Adipocyte (in vitro differentiated cells): Measurements from ENCODE around the gene FAM184A.

ENCODE experiments used
- DNase-seq: peaks from one replicate; pipeline ENCODE4 v3.0.0-alpha.2; 2015; ENCODE audit warnings: low read depth
- H3K27me3 ChIP-seq: replicated peaks from 2 replicates; pipeline ENCODE4 v1.7.0; 2013; ENCODE audit warnings: mild to moderate bottlenecking, low read length, moderate library complexity; ENCODE audit not compliant: control insufficient read depth, insufficient read depth
- H3K36me3 ChIP-seq: 2 replicates; pipeline ENCODE4 v1.7.0; 2013; ENCODE audit warnings: low read length, mild to moderate bottlenecking, moderate library complexity; ENCODE audit not compliant: control insufficient read depth, insufficient read depth, severe bottlenecking
- H3K4me1 ChIP-seq: 2 replicates; pipeline ENCODE4 v1.7.0; 2013; ENCODE audit warnings: mild to moderate bottlenecking, low read length, moderate library complexity; ENCODE audit not compliant: control insufficient read depth, insufficient read depth
- H3K4me3 ChIP-seq: 2 replicates; pipeline ENCODE4 v1.7.0; 2013; ENCODE audit warnings: mild to moderate bottlenecking, low read length, moderate library complexity
- H3K9ac ChIP-seq: 2 replicates; pipeline ENCODE4 v1.7.0; 2013; ENCODE audit warnings: mild to moderate bottlenecking, low read length, moderate library complexity
- H3K9me3 ChIP-seq: 2 replicates; pipeline ENCODE4 v1.7.0; 2013; ENCODE audit warnings: mild to moderate bottlenecking, low read length, moderate library complexity; ENCODE audit not compliant: control insufficient read depth

FAM184A gene

GRCh38 chr6:119043783-119044182, 34.7 kb downstream of the FAM184A start:
- no peaks in the 10 kb centered on the region for H3K36me3 ChIP-seq
- H3K4me1 ChIP-seq = no peaks in the 10 kb centered on the region
- DNase-seq = no peak
- H3K4me3 ChIP-seq = no peak overlapping the region
- H3K27me3 ChIP-seq = no peaks in the 10 kb centered on the region
- no peaks in the 10 kb centered on the region for H3K9me3 ChIP-seq
- no peak overlapping the region for H3K9ac ChIP-seq

DNA sequence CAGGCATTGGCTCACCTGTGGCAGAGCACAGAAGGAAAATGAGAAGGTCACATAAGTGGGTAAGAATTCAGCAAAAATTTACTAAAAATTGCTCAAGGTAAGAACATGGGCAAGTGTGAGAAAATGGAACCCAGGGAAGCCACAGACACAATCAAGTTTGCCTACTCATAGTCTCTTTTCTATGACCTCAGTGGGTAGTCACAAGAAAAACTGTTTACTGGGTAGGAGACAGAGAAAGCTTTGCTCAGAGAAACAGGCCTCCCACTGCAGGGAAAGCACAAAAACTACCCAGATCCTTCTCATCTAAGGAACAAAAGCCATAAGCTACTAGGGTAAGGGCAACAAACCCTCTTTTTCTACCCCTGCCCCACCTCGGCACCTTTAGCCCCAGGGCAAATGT, 35.2 kb downstream of the FAM184A start:
- Histone ChIP-seq H3K9ac (no peak overlapping the region), H3K4me3 (no peak overlapping the region), H3K9me3 (no peaks in the 10 kb centered on the region), H3K4me1 (no peaks in the 10 kb centered on the region), H3K36me3 (no peaks in the 10 kb centered on the region), H3K27me3 (no peaks in the 10 kb centered on the region)
- DNase-seq = no peak

- no peaks in the 10 kb centered on the region for H3K36me3 ChIP-seq
- H3K9ac ChIP-seq = no peak overlapping the region
Measured at GRCh38 chr6:119040636-119041035, 37.8 kb downstream of the FAM184A start.

GRCh38 chr6:119040229-119040628, 38.2 kb downstream of the FAM184A start:
- no peak for DNase-seq
- H3K4me3 ChIP-seq = no peak overlapping the region
- peaks cover 2% of the 10 kb centered on the region for H3K4me1 ChIP-seq
- H3K9me3 ChIP-seq = no peaks in the 10 kb centered on the region
- no peak overlapping the region for H3K9ac ChIP-seq
- H3K27me3 ChIP-seq = no peaks in the 10 kb centered on the region
- H3K36me3 ChIP-seq = no peaks in the 10 kb centered on the region

More at GRCh38 chr6:119040636-119041035, 37.8 kb downstream of the FAM184A start:
- Histone ChIP-seq H3K4me3 (no peak overlapping the region), H3K27me3 (no peaks in the 10 kb centered on the region), H3K4me1 (no peaks in the 10 kb centered on the region), H3K9me3 (no peaks in the 10 kb centered on the region)
- no peak for DNase-seq

- H3K9me3 ChIP-seq = no peaks in the 10 kb centered on the region
- H3K4me3 ChIP-seq = no peak overlapping the region
- H3K9ac ChIP-seq = no peak overlapping the region
- no peak for DNase-seq
- peaks cover 10% of the 10 kb centered on the region for H3K4me1 ChIP-seq
- H3K27me3 ChIP-seq = no peaks in the 10 kb centered on the region
- H3K36me3 ChIP-seq = no peaks in the 10 kb centered on the region
Measured at GRCh38 chr6:119037941-119038623, 40.4 kb downstream of the FAM184A start.

- DNase-seq = no peak
- Histone ChIP-seq H3K4me1 (peaks cover 10% of the 10 kb centered on the region), H3K9ac (no peak overlapping the region), H3K36me3 (no peaks in the 10 kb centered on the region), H3K27me3 (no peaks in the 10 kb centered on the region), H3K4me3 (no peak overlapping the region), H3K9me3 (no peaks in the 10 kb centered on the region)
Measured at GRCh38 chr6:119037264-119037663, 41.2 kb downstream of the FAM184A start.

DNA sequence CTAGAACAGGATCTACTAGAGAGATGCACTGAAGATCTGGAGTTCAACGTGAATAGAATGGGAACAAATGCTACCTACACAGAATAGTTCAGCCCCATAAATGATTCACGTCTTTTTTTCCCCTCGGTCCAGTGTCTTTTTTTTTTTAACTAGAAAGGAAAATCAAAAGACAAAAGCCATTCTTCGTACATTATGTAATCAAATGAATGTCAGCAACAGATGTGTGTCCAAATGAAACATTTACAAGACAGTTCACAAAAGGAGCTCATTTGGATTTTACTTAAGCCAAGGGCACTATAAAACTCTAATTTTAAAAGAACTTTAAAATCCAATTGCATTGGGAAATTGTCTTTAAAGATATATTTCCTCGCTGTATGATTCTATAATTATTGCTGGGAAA, 42.4 kb downstream of the FAM184A start:
- H3K27me3 ChIP-seq = no peaks in the 10 kb centered on the region
- no peaks in the 10 kb centered on the region for H3K36me3 ChIP-seq
- H3K9ac ChIP-seq = no peak overlapping the region
- peaks cover 10% of the 10 kb centered on the region for H3K4me1 ChIP-seq
- DNase-seq = no peak
- H3K4me3 ChIP-seq = no peak overlapping the region
- no peaks in the 10 kb centered on the region for H3K9me3 ChIP-seq

GRCh38 chr6:119035459-119035858, 43.0 kb downstream of the FAM184A start:
- no peaks in the 10 kb centered on the region for H3K27me3 ChIP-seq
- H3K4me3 ChIP-seq = no peak overlapping the region
- H3K36me3 ChIP-seq = no peaks in the 10 kb centered on the region
- no peak overlapping the region for H3K9ac ChIP-seq
- no peak for DNase-seq
- no peaks in the 10 kb centered on the region for H3K9me3 ChIP-seq
- H3K4me1 ChIP-seq = peaks cover 10% of the 10 kb centered on the region

DNA sequence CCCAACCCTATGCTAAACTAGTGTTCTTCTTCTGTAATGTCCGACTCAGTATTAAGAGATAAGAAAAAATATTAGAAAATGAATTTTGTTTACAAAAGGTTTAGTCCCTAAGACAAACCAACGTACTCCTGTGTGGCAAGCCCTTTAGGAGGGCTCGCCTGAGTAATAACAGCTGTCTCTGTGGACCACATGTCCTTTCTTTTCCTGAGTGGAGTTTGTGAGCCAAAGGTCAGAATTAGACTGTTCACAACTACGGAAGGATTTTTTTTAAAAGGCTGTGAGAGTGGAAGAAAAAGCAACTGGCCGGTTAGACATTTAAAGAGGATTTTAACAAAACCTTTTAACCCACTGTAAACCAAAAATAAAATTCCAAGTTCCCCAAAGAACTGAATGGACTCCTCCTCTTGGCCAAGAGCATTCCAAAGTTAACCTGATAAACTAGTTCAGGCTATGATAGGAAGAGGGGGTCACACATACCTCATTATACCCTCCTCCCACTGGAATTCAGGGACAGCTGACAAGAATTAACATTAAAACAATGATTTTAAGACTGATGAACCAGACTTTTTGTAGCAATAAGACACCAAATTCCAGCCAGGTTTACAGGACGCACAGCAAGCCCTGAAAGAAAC, 43.5 kb downstream of the FAM184A start:
- Histone ChIP-seq H3K9ac (no peak overlapping the region), H3K36me3 (no peaks in the 10 kb centered on the region), H3K4me3 (peak overlapping the region; percentile 42), H3K27me3 (no peaks in the 10 kb centered on the region), H3K4me1 (peaks cover 10% of the 10 kb centered on the region), H3K9me3 (no peaks in the 10 kb centered on the region)
- peak; percentile 0 for DNase-seq

DNA sequence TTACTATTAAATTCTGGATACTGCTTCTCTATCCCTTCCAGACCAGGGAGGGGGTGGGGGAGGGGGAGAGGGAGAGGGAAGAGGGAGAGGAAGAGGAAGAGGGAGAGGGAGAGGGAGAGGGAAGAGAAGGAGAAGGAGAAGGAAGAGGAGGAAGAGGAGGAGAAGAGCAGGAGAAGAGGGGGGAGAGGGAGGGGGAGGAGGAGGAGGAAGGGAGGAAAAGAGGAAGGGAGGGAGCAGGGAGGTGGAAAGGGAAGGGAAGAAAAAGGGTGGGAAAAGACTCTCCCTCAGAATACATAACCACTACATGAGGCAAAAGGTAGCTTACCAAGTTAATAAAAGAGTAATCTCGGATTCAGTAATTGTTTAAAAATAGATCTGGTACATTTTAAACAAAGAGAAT, 46.0 kb downstream of the FAM184A start:
- H3K36me3 ChIP-seq = no peaks in the 10 kb centered on the region
- no peaks in the 10 kb centered on the region for H3K27me3 ChIP-seq
- H3K4me1 ChIP-seq = peaks cover 10% of the 10 kb centered on the region
- H3K4me3 ChIP-seq = no peak overlapping the region
- H3K9ac ChIP-seq = no peak overlapping the region
- no peak for DNase-seq
- no peaks in the 10 kb centered on the region for H3K9me3 ChIP-seq

GRCh38 chr6:119030759-119031158, 47.7 kb downstream of the FAM184A start:
- Histone ChIP-seq H3K4me1 (peaks cover 10% of the 10 kb centered on the region), H3K27me3 (no peaks in the 10 kb centered on the region), H3K4me3 (no peak overlapping the region), H3K9ac (no peak overlapping the region), H3K9me3 (no peaks in the 10 kb centered on the region), H3K36me3 (no peaks in the 10 kb centered on the region)
- no peak for DNase-seq

- DNase-seq = no peak
- Histone ChIP-seq H3K9me3 (no peaks in the 10 kb centered on the region), H3K36me3 (no peaks in the 10 kb centered on the region), H3K4me3 (no peak overlapping the region), H3K27me3 (no peaks in the 10 kb centered on the region), H3K9ac (no peak overlapping the region), H3K4me1 (no peaks in the 10 kb centered on the region)
Measured at GRCh38 chr6:119028091-119028490, 50.4 kb downstream of the FAM184A start.
